PC-3 (cell line): ENCODE data around the gene PCDHB11.
"Not testable (repeated sequence)": the region's sequence is repeated elsewhere in the genome, so short reads cannot be mapped to it uniquely, and the experiment has no call there.

Experiments used
- EZH2 ChIP-seq: fragments of 300-600 bp; sonication (generic); IDR thresholded peaks from one replicate; pipeline ENCODE4 v1.6.1; 2017; ENCODE audit warnings: antibody characterized with exemption, mild to moderate bottlenecking, low read length; ENCODE audit not compliant: unreplicated experiment
- EZH2phosphoT487 ChIP-seq: fragments of 300-600 bp; sonication (generic); IDR thresholded peaks from 2 replicates; pipeline ENCODE4 v1.6.1; 2018; ENCODE audit warnings: mild to moderate bottlenecking, antibody characterized with exemption, low read length, borderline replicate concordance
- TF ChIP-seq, protein P1 (sequence below): fragments of 300-600 bp; sonication (generic); conservative IDR thresholded peaks from 2 replicates; pipeline ENCODE4 v1.5.1; 2017; ENCODE audit warnings: antibody characterized with exemption, low read depth, mild to moderate bottlenecking, low read length

- not testable (repeated sequence) for TF ChIP-seq EZH2, EZH2phosphoT487
- TF ChIP-seq, protein P1, sequence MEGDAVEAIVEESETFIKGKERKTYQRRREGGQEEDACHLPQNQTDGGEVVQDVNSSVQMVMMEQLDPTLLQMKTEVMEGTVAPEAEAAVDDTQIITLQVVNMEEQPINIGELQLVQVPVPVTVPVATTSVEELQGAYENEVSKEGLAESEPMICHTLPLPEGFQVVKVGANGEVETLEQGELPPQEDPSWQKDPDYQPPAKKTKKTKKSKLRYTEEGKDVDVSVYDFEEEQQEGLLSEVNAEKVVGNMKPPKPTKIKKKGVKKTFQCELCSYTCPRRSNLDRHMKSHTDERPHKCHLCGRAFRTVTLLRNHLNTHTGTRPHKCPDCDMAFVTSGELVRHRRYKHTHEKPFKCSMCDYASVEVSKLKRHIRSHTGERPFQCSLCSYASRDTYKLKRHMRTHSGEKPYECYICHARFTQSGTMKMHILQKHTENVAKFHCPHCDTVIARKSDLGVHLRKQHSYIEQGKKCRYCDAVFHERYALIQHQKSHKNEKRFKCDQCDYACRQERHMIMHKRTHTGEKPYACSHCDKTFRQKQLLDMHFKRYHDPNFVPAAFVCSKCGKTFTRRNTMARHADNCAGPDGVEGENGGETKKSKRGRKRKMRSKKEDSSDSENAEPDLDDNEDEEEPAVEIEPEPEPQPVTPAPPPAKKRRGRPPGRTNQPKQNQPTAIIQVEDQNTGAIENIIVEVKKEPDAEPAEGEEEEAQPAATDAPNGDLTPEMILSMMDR, result not testable (repeated sequence)
Measured at GRCh38 chr5:141179876-141180275, 19.6 kb upstream of the PCDHB11 start.
